T-helper 22 cell (primary cell): ENCODE data around the gene SUCO.
"Not testable (repeated sequence)": the region's sequence is repeated elsewhere in the genome, so short reads cannot be mapped to it uniquely, and the experiment has no call there.

Experiments
- DNase-seq: peaks from one replicate; pipeline ENCODE4 v3.0.0-alpha.2; 2020; ENCODE audit warnings: low read depth

Gene SUCO

GRCh38 chr1:172607145-172607544 is 74.2 kb downstream of the SUCO start:
- no peak for DNase-seq

- DNase-seq: no peak
Measured at GRCh38 chr1:172608098-172608601, 75.2 kb downstream of the SUCO start.

- no peak for DNase-seq
Measured at GRCh38 chr1:172609528-172609927, 76.6 kb downstream of the SUCO start.

- no peak for DNase-seq
Measured at GRCh38 chr1:172612478-172612877, 79.5 kb downstream of the SUCO start.

- DNase-seq: no peak
Measured at GRCh38 chr1:172613294-172613693, 80.3 kb downstream of the SUCO start.

- DNase-seq: no peak
Measured at GRCh38 chr1:172616195-172616594, 83.2 kb downstream of the SUCO start.

GRCh38 chr1:172616636-172617035 is 83.7 kb downstream of the SUCO start:
- no peak for DNase-seq

- not testable (repeated sequence) for DNase-seq
Measured at GRCh38 chr1:172620603-172621002, 87.7 kb downstream of the SUCO start.

- no peak for DNase-seq
Measured at GRCh38 chr1:172622541-172622940, 89.6 kb downstream of the SUCO start.

GRCh38 chr1:172623748-172624147 is 90.8 kb downstream of the SUCO start:
- DNase-seq: no peak

- DNase-seq: no peak
Measured at GRCh38 chr1:172626845-172627244, 93.9 kb downstream of the SUCO start.

GRCh38 chr1:172627702-172628101 is 94.8 kb downstream of the SUCO start:
- DNase-seq: no peak

GRCh38 chr1:172628401-172628800 is 95.5 kb downstream of the SUCO start:
- DNase-seq: no peak

- no peak for DNase-seq
Measured at GRCh38 chr1:172629170-172629569, 96.2 kb downstream of the SUCO start.

- DNase-seq: no peak
Measured at GRCh38 chr1:172629638-172630037, 96.7 kb downstream of the SUCO start.

GRCh38 chr1:172630056-172630818 is 97.3 kb downstream of the SUCO start:
- no peak for DNase-seq

GRCh38 chr1:172630868-172631267 is 97.9 kb downstream of the SUCO start:
- DNase-seq: no peak

GRCh38 chr1:172637522-172637921 is 104.6 kb downstream of the SUCO start:
- no peak for DNase-seq

GRCh38 chr1:172638249-172638648 is 105.3 kb downstream of the SUCO start:
- no peak for DNase-seq

GRCh38 chr1:172638885-172639831 is 106.2 kb downstream of the SUCO start:
- peak; percentile 47 for DNase-seq

GRCh38 chr1:172640111-172640510 is 107.2 kb downstream of the SUCO start:
- no peak for DNase-seq

- DNase-seq: no peak
Measured at GRCh38 chr1:172641492-172641891, 108.5 kb downstream of the SUCO start.

- no peak for DNase-seq
Measured at GRCh38 chr1:172642970-172643369, 110.0 kb downstream of the SUCO start.
